K562 (cell line): ENCODE measurements around the gene WWC2. TPM values are rescaled to one million over a fixed set of nuclear protein-coding genes. Genes with fewer than 3 reads are reported as not detected.
A peak's percentile ranks its signal among the peaks of the same experiment; 100 is the strongest.

Experiments
- BMI1 ChIP-seq: fragments of 150-350 bp; IDR thresholded peaks from 2 replicates; pipeline ENCODE4 v1.6.1; 2014; ENCODE audit warnings: low read length
- CTCF ChIP-seq, 3 experiments: IDR thresholded peaks in 2 of 3; conservative IDR thresholded peaks in 1 of 3; 2 replicates each; pipeline ENCODE4 v1.5.1; 2011 to 2012; ENCODE audit warnings: low read length in 3 of 3, mild to moderate bottlenecking in 3 of 3, control low read depth in 2 of 3, improper control_type of control experiment in 1 of 3, inconsistent platforms in 1 of 3, low read depth in 1 of 3, mixed read lengths in 1 of 3, moderate library complexity in 1 of 3; ENCODE audit not compliant: insufficient read depth in 2 of 3
- MITF ChIP-seq: IDR thresholded peaks from 2 replicates; pipeline ENCODE4 v1.6.1; 2014; ENCODE audit warnings: antibody characterized with exemption
- PBX2 ChIP-seq, 2 experiments: IDR thresholded peaks in 1 of 2; conservative IDR thresholded peaks in 1 of 2; 2 replicates each; pipeline ENCODE4 v1.6.1; 2016; ENCODE audit warnings: low read depth in 2 of 2, mild to moderate bottlenecking in 1 of 2, missing compliant biosample characterization in 1 of 2, missing genetic modification characterization in 1 of 2, moderate library complexity in 1 of 2
- PHF21A ChIP-seq: fragments of 450-650 bp; IDR thresholded peaks from 2 replicates; pipeline ENCODE4 v1.6.1; 2017; ENCODE audit warnings: low read depth, borderline replicate concordance
- POLR2G ChIP-seq: fragments of 200-400 bp; formaldehyde crosslinking; IDR thresholded peaks from 2 replicates; pipeline ENCODE4 v1.6.1; 2017; ENCODE audit warnings: low read depth, mild to moderate bottlenecking, antibody characterized with exemption, low read length, moderate library complexity
- RBM17 ChIP-seq: fragments of 200-400 bp; formaldehyde crosslinking; IDR thresholded peaks from 2 replicates; pipeline ENCODE4 v1.6.1; 2017; ENCODE audit warnings: low read depth, mild to moderate bottlenecking, low read length, borderline replicate concordance
- ZFX ChIP-seq: sonication (generic); formaldehyde crosslinking; IDR thresholded peaks from 2 replicates; pipeline ENCODE4 v1.8.0; 2022; ENCODE audit warnings: mild to moderate bottlenecking, missing genetic modification reagents, moderate library complexity
- ZNF407 ChIP-seq: fragments of 450-650 bp; IDR thresholded peaks from 2 replicates; pipeline ENCODE4 v1.6.1; 2016; ENCODE audit warnings: low read depth
- ZNF431 ChIP-seq: sonication (generic); formaldehyde crosslinking; IDR thresholded peaks from 2 replicates; pipeline ENCODE4 v1.8.0; 2022; ENCODE audit warnings: mild to moderate bottlenecking, missing genetic modification reagents
- ZNF436 ChIP-seq: fragments of 250-450, 450-650 bp; sonication (Bioruptor Pico); formaldehyde crosslinking; IDR thresholded peaks from 2 replicates; pipeline ENCODE4 v1.7.0; 2020; ENCODE audit warnings: mild to moderate bottlenecking
- polyA plus RNA-seq, 8 experiments: library from polyadenylated mRNA; depleted of rRNA in 4 of 8; stranded (reverse) in 5 of 8; unstranded in 3 of 8; fragments of >200 nt; fragmentation: Nextera tagmentation in 2 of 8; fragmentation: Illumina TruSeq in 1 of 8; extraction: Ambion mirVana in 2 of 8; extraction: Trizol in 1 of 8; gene quantifications; 2 replicates each; pipeline versions ENCODE4 v1.2.1 to v1.2.3, GENCODE V29; 2011 to 2014; ENCODE audit warnings: inconsistent platforms in 1 of 8, missing spikeins in 1 of 8
- total RNA-seq, 7 experiments: library from RNA; depleted of rRNA in 6 of 7; stranded (reverse); fragments of >200 nt in 6 of 7; fragmentation: Illumina TruSeq in 2 of 7; extraction: Trizol in 2 of 7; gene quantifications; 2 replicates each; pipeline versions ENCODE4 v1.2.1 to v1.2.3, GENCODE V29; 2011 to 2021; ENCODE audit warnings: low replicate concordance in 1 of 7

WWC2 gene
- total and polyA plus RNA-seq, 9 of the 15 experiments (the other 6 are each of a cell fraction or from before 2014, with no cell fraction given) = 3.7 to 39.4 (median 19.6) TPM

GRCh38 chr4:183098723-183099536, at the start of gene WWC2 (continued):
- no peak for TF ChIP-seq PHF21A
- no peak for TF ChIP-seq RBM17
- TF ChIP-seq ZFX (CRISPR knock-in tag) = peak; percentile 64
- TF ChIP-seq MITF = no peak
- peak; percentile 87 for TF ChIP-seq POLR2G
- TF ChIP-seq ZNF407 = no peak
- TF ChIP-seq CTCF (IDR thresholded peaks at IDR 0.05 in 2 of 3, conservative IDR thresholded peaks at IDR 0.05 in 1 of 3; ENCODE audit: insufficient read depth in 2 of 3, low read depth in 1 of 3, low read length in 3 of 3) = no peak
- no peak for TF ChIP-seq ZNF436 (CRISPR knock-in tag)
- no peak for TF ChIP-seq ZNF431
- no peak for TF ChIP-seq PBX2 (CRISPR knock-in tag; IDR thresholded peaks at IDR 0.05; ENCODE audit: low read depth)
- no peak for TF ChIP-seq PBX2 (tag; conservative IDR thresholded peaks at IDR 0.05; ENCODE audit: low read depth)
- TF ChIP-seq BMI1 = no peak
